ENCODE measurements around the gene COL18A1.

- TF ChIP-seq CTCF (IDR thresholded peaks at IDR 0.05) (no peak), POLR2A (IDR thresholded peaks at IDR 0.05) (no peak)
Observed at GRCh38 chr21:45439901-45440461, 35.0 kb downstream of the COL18A1 start.
